Gastroesophageal sphincter (tissue), 3 donors: ENCODE data around the gene TMEM163.
"Not testable (repeated sequence)": the region's sequence is repeated elsewhere in the genome, so short reads cannot be mapped to it uniquely, and the experiment has no call there.

Experiments used
- EP300 ChIP-seq: sonication (generic); formaldehyde crosslinking; IDR thresholded peaks from one replicate; pipeline ENCODE4 v1.6.1; 2017; ENCODE audit warnings: antibody characterized with exemption, mild to moderate bottlenecking
- POLR2AphosphoS5 ChIP-seq: sonication (generic); formaldehyde crosslinking; IDR thresholded peaks from one replicate; pipeline ENCODE4 v1.6.1; 2017; ENCODE audit warnings: antibody characterized with exemption
- TF ChIP-seq, protein P1 (sequence below), 4 experiments: fragments of 200-600 bp in 2 of 4; fragments of 450-650 bp in 2 of 4; sonication (generic) in 1 of 4; IDR thresholded peaks; one replicate each; pipeline ENCODE4 v1.5.1; 2017 to 2019; ENCODE audit warnings: antibody characterized with exemption in 4 of 4, mild to moderate bottlenecking in 2 of 4, moderate library complexity in 2 of 4

DNA sequence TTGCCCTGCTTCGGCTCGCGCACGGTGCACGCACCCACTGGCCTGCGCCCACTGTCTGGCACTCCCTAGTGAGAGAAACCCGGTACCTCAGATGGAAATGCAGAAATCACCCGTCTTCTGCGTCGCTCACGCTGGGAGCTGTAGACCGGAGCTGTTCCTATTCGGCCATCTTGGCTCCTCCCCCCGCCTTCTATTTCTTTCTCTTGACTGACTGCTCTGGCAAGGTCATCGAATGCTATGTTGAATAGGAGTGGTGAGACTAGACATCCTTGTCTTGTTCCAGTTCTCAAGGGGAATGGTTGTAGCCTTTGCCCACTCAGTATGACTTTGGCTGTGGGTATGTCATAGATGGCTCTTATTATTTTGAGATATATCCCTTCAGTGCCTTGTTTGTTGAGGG is 62.4 kb downstream of the TMEM163 start:
- TF ChIP-seq POLR2AphosphoS5, EP300: not testable (repeated sequence)
- TF ChIP-seq, protein P1, sequence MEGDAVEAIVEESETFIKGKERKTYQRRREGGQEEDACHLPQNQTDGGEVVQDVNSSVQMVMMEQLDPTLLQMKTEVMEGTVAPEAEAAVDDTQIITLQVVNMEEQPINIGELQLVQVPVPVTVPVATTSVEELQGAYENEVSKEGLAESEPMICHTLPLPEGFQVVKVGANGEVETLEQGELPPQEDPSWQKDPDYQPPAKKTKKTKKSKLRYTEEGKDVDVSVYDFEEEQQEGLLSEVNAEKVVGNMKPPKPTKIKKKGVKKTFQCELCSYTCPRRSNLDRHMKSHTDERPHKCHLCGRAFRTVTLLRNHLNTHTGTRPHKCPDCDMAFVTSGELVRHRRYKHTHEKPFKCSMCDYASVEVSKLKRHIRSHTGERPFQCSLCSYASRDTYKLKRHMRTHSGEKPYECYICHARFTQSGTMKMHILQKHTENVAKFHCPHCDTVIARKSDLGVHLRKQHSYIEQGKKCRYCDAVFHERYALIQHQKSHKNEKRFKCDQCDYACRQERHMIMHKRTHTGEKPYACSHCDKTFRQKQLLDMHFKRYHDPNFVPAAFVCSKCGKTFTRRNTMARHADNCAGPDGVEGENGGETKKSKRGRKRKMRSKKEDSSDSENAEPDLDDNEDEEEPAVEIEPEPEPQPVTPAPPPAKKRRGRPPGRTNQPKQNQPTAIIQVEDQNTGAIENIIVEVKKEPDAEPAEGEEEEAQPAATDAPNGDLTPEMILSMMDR (IDR thresholded peaks at IDR 0.05): not testable (repeated sequence)
